GM18870 (cell line): Measurements from ENCODE around the gene SLC35D1.
A peak's percentile ranks its signal among the peaks of the same experiment; 100 is the strongest.
"Not testable (repeated sequence)": the region's sequence is repeated elsewhere in the genome, so short reads cannot be mapped to it uniquely, and the experiment has no call there.

ENCODE experiments used
- ATAC-seq: cut with Tn5 transposase; IDR thresholded peaks from one replicate; pipeline ENCODE4 v1.9.1; 2021; ENCODE audit warnings: moderate library complexity; ENCODE audit not compliant: unreplicated experiment

The SLC35D1 gene

GRCh38 chr1:67053785-67054772 lies at the start of gene SLC35D1:
Gene SLC35D1 (minus strand): TSS chr1:67054148. CDS start chr1:67054013, 135 bp downstream.
- peak; percentile 62 for ATAC-seq

GRCh38 chr1:67103548-67103947 lies 49.6 kb upstream of the SLC35D1 start:
- no peak for ATAC-seq

GRCh38 chr1:67100833-67101232 lies 46.9 kb upstream of the SLC35D1 start:
- no peak for ATAC-seq

DNA sequence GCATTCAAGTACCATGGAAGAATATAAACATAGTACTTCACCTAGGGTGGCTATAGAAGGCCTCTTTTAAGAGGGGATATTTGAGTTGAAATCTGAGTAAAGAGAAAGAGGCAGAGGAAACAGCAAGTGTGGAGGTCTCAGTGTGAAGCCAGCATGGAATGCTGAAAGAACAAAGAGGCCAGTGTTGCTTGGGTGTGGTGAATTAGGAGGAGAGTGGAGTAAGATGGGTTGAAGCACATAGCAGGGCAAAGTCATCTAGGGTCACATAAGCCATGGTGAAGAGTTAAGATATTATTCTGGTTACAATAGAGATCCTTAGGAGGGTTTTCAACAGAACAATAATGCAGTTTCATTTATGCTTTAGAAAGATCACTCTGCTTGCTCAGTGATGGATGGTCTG lies 43.4 kb upstream of the SLC35D1 start:
- ATAC-seq = no peak

GRCh38 chr1:67094191-67094590 lies 40.2 kb upstream of the SLC35D1 start:
- no peak for ATAC-seq

GRCh38 chr1:67089685-67090208 lies 35.8 kb upstream of the SLC35D1 start:
- no peak for ATAC-seq

DNA sequence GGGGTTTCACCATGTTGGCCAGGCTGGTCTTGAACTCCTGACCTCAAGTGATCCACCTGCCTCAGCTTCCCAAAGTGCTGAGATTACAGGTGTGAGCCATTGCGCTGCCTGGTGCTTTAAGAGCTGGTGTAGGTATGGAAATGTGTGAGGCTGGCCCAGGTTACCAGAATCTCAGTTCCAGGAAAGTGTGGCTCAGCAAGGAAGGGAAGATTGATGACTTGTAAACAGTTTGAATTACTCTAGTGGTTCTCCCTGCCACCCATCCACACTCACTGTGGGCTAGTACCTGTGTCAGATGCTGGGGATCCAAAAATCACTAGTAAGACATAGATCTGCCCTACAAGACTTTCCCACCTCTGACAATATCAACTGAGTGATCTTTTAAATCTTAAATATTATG lies 34.5 kb upstream of the SLC35D1 start:
- no peak for ATAC-seq

- no peak for ATAC-seq
Observed at GRCh38 chr1:67085326-67085725, 31.4 kb upstream of the SLC35D1 start.

DNA sequence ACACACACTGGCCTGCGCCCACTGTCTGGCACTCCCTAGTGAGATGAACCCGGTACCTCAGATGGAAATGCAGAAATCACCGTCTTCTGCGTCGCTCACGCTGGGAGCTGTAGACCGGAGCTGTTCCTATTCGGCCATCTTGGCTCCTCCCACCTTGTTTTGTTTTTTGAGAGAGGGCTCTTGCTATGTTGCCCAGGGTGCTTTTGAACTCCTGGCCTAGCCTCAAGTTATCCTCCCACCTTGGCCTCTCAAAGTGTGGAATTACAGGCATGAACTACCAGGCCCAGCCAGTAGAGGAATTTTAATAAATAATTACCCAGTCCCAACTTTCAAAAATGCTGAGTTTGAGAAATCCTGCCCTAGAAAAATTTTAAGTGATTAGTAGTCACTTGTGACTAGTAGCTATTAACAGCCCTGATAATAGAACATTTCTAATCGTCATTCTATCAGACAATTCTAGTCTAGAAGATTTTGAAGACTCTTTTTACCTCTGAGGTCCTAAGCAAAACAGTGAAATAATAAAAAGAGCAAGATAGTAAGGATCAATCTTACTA lies 30.9 kb upstream of the SLC35D1 start:
- ATAC-seq = no peak

DNA sequence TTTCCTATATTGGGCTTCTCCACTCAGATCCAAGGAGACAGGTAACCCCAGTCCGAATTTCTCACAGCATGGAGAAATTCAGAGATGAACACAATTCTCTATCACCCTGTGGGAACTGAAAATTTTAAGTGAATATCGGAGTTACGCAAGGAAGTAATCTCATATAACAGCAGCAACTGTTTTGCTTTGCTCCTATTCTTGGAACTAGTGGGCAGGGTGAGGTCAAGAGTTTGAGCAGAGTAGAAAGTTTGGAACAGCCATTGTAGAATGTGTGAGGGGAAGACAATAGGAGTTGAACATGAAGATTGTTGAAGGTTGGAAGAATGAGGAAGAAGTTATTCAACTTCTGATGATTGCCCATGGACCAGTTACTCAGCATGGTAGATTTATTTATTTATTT lies 24.3 kb upstream of the SLC35D1 start:
- ATAC-seq = no peak

DNA sequence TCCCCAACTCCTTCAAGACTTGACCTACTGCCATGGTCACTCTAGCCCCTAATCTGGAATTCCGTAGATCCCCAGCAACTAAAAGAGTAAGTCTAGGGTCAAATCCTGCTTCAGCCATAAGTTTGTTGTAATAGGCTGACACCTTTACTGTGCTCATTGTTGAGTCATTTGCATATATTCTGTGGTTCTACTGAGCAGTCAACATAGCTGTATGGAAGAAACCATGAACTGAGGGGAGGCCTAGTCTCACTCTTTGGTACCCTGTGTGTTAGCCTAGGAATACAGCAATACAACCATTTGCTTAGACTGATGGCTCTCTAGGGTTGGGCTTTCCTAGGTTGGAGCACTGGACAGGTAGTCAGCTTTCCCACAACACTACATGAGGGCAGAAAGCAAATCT lies 23.6 kb upstream of the SLC35D1 start:
- ATAC-seq = no peak

DNA sequence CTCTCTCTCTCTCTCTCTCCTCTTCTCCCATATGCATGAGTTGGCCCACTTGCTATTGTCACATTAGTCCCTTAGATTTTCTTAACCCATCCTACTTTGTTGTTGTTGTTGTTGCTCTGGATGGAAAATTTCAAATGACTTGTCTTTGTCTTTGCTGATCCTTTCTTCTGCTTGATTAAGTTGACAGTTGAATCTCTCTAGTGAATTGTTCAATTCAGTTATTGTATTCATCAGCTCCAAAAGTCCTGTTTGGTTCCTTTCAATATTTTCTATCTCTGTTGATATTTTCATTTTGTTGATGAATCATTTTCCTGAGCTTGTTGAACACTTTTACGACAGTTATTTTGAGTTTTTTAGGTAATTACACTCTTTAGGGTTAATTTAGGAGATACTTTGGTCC lies 18.8 kb upstream of the SLC35D1 start:
- no peak for ATAC-seq

GRCh38 chr1:67067655-67068054 lies 13.7 kb upstream of the SLC35D1 start:
- ATAC-seq = not testable (repeated sequence)

- no peak for ATAC-seq
Observed at GRCh38 chr1:67062412-67062811, 8.5 kb upstream of the SLC35D1 start.

GRCh38 chr1:67061266-67061665 lies 7.3 kb upstream of the SLC35D1 start:
- no peak for ATAC-seq

DNA sequence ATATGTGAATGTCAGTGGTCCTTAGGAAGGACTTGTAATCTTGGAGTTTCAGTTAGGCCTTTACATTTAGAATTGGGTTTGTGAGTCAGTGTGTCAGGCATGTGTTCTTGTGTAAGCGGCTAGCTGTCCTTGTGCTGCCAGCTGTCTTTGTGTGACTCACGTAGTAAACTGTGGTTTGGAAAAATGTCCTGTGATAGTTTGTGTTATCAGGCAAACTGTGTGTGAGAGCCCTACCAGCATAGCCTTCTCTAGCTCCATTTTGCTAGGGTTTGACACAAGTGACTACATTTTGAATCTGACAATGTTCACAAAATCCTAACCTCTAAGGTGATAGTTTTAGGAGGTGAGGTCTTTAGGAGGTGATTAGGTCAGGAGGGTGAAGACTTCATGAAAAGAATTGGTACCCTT lies 6.9 kb upstream of the SLC35D1 start:
- no peak for ATAC-seq

- no peak for ATAC-seq
Observed at GRCh38 chr1:67059346-67059745, 5.4 kb upstream of the SLC35D1 start.

GRCh38 chr1:67058761-67059160 lies 4.8 kb upstream of the SLC35D1 start:
- ATAC-seq = no peak

GRCh38 chr1:67058242-67058641 lies 4.3 kb upstream of the SLC35D1 start:
- no peak for ATAC-seq

GRCh38 chr1:67053535-67053784 lies 488 bp downstream of the SLC35D1 start:
- peak; percentile 25 for ATAC-seq

- peak; percentile 25 for ATAC-seq
Observed at GRCh38 chr1:67052741-67053534, 1.0 kb downstream of the SLC35D1 start.

DNA sequence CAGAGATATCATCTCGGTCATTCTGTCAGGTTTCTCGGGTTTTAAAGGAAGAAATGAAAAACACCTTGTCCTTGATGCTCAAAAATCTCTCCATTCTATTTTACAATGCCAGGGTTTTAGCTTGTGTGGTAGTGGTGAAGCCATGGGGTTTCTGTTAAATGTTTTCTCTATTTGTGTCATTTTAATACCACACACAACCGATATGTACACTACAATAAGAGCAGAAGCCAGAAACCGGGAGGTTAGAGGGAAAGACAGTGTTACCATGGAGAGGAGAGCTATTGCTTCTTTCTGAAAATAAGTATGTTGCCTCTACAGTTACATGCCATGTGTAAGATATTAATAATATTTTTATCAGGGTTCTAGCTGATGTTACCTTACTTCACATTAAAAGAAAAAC lies 2.8 kb downstream of the SLC35D1 start:
- ATAC-seq = no peak
